ENCODE measurements around the gene CYP17A1.

DNA sequence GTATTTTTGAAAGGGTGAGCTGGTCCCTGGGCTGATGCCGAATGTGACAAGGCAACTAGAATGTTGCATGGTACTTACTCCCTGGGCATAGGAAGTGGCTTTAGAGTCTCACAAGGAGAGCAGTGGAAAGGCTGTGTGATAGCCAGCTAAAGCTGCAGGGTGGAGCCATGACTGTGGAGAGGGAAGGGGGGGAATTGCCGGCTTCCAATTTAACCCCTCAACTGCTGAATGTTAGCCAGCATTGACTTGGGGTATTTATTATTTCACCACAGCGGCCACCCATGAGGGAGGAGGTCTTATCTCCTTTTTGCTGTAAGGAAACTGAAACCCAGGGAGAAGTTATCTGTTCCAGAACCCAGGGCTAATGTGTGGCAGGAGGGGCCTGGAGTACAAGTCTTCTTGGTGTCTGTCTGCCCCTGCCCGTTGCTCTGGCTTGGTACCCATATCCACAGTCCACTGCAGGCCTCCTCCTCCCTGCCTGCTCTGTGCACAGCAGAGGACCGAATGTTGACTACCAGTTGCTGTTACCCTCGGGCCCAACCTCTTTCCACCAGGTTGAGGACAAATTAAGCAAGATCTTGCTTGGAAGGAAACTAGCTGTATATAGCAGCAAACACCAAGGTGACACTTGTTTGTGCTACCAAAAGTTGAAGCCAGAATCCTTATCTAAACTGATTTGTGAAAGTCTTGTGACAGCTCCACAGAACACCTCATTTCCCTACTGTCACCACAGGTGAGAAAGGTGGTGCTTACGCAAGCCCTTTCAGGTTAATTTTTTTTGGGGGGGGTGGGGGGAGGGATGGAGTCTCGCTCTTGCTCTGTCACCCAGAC, 55.9 kb downstream of the CYP17A1 start:
- TF ChIP-seq, protein P1, sequence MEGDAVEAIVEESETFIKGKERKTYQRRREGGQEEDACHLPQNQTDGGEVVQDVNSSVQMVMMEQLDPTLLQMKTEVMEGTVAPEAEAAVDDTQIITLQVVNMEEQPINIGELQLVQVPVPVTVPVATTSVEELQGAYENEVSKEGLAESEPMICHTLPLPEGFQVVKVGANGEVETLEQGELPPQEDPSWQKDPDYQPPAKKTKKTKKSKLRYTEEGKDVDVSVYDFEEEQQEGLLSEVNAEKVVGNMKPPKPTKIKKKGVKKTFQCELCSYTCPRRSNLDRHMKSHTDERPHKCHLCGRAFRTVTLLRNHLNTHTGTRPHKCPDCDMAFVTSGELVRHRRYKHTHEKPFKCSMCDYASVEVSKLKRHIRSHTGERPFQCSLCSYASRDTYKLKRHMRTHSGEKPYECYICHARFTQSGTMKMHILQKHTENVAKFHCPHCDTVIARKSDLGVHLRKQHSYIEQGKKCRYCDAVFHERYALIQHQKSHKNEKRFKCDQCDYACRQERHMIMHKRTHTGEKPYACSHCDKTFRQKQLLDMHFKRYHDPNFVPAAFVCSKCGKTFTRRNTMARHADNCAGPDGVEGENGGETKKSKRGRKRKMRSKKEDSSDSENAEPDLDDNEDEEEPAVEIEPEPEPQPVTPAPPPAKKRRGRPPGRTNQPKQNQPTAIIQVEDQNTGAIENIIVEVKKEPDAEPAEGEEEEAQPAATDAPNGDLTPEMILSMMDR (IDR thresholded peaks at IDR 0.05) = no peak
- TF ChIP-seq POLR2A (IDR thresholded peaks at IDR 0.05) = no peak
